Esophagus muscularis mucosa (tissue), 4 donors: ENCODE measurements around the gene SFR1.

Source experiments
- EP300 ChIP-seq: sonication (generic); formaldehyde crosslinking; IDR thresholded peaks from one replicate; pipeline ENCODE4 v1.6.1; 2017; ENCODE audit warnings: antibody characterized with exemption
- POLR2AphosphoS5 ChIP-seq, 2 donors: sonication (generic); formaldehyde crosslinking; IDR thresholded peaks; one replicate each; pipeline ENCODE4 v1.6.1; 2017; ENCODE audit warnings: antibody characterized with exemption in 2 of 2
- TF ChIP-seq, protein P1 (sequence below), 3 experiments: fragments of 200-600 bp in 2 of 3; fragments of 450-650 bp in 1 of 3; sonication (generic) in 2 of 3; IDR thresholded peaks; one replicate each; pipeline ENCODE4 v1.5.1; 2017 to 2019; ENCODE audit warnings: antibody characterized with exemption in 3 of 3, mild to moderate bottlenecking in 2 of 3, moderate library complexity in 1 of 3

DNA sequence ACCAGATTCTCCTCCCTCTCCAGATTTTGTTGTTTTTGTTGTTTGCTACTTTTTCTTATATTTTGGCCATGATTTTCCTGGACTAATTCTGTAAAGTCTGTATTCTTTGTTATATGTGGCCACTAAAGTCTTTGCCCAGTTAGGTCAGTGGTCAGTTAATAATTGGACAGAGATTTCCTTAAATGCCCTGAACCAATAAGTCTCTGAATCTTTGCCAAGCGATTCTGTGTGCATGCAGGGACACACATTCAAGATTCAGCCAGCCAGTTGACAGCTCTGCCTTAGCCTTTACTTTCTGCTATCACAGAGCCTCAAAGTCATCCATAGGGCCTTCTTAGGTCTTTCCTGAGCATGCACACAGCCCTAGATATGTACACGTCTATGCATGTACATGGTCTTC is 25.3 kb upstream of the SFR1 start:
- TF ChIP-seq, protein P1, sequence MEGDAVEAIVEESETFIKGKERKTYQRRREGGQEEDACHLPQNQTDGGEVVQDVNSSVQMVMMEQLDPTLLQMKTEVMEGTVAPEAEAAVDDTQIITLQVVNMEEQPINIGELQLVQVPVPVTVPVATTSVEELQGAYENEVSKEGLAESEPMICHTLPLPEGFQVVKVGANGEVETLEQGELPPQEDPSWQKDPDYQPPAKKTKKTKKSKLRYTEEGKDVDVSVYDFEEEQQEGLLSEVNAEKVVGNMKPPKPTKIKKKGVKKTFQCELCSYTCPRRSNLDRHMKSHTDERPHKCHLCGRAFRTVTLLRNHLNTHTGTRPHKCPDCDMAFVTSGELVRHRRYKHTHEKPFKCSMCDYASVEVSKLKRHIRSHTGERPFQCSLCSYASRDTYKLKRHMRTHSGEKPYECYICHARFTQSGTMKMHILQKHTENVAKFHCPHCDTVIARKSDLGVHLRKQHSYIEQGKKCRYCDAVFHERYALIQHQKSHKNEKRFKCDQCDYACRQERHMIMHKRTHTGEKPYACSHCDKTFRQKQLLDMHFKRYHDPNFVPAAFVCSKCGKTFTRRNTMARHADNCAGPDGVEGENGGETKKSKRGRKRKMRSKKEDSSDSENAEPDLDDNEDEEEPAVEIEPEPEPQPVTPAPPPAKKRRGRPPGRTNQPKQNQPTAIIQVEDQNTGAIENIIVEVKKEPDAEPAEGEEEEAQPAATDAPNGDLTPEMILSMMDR (IDR thresholded peaks at IDR 0.05): no peak
- TF ChIP-seq POLR2AphosphoS5 (IDR thresholded peaks at IDR 0.05) (no peak), EP300 (no peak)
